ENCODE data around the gene CYP11A1. TPM values are rescaled to one million over a fixed set of nuclear protein-coding genes. Genes with fewer than 3 reads are reported as not detected.
A peak's percentile ranks its signal among the peaks of the same experiment; 100 is the strongest.

Gene CYP11A1
- total and polyA plus RNA-seq, 2 donors (not counting 1 experiment from before 2014, with no cell fraction given) = not detected

DNA sequence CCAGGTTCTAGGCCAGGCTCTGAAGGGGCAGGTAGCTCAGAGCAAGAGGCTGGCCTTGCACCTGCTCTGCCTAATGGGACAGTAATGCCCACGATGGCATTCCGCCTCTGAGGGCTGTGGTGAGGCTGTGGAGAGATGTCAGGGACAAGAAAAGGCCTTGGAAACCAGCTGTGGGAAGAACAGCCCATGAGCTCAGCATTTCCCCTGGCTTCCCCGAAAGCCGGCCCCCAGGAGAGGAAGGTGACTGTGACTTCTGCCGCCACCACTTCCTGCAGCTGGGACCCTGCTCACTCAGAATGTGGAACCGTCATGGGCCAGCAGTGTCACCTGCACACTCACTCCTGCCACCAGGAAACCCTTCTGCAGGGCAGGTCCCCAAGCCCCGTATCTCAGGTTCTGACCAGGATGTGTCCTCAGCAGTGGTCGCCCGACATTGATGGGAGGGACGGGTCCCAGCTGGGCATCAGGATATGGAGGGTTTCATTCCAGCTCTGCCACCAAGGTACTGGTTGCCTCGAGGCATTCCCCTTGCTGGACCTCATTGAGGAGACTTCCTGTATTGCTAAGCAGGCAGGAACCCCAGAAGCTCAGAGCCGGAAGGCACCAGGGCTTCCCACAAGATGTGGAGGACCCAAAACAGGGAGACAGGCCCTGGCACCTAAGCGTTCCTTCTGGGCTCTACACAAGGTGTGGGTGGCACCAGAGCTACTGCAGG, 35.6 kb upstream of the CYP11A1 start:
- ChIA-PET POLR2A (interaction anchor here (0.9 to 8.4 kb wide), 12 partner anchors 9 to 385 kb away, joined by 3 to 64 read pairs (median 5); partner anchors contain the start of genes SEMA7A and UBL7), CTCF (interaction anchor here (0.6 to 9.5 kb wide), 16 partner anchors 9 to 507 kb away, joined by 3 to 153 read pairs (median 4); no protein-coding TSS in a partner anchor)
- Histone ChIP-seq H3K27me3 (replicated peaks in 1 of 4; ENCODE audit: control extremely low read depth in 1 of 4, control insufficient read depth in 3 of 4, insufficient read depth in 4 of 4, low read length in 3 of 4) (no peaks in the 10 kb centered on the region), H3K27ac (ENCODE audit: low read length in 2 of 2) (peak overlapping the region; percentile 76), H4K20me1 (ENCODE audit: control insufficient read depth, insufficient read depth, low read length, poor library complexity, severe bottlenecking) (no peaks in the 10 kb centered on the region), H3K9me3 (ENCODE audit: control extremely low read depth in 1 of 3, control insufficient read depth in 2 of 3, insufficient read depth in 1 of 3, low read length in 2 of 3) (peaks cover 0 to 4% (median 0%) of the 10 kb centered on the region in 3 donors), H3K4me1 (ENCODE audit: control insufficient read depth in 2 of 2, insufficient read depth in 2 of 2, low read length in 2 of 2) (peaks cover 79 to 94% of the 10 kb centered on the region in 2 donors), H2AFZ (ENCODE audit: insufficient read depth, low read depth, low read length, poor library complexity, severe bottlenecking) (no peak overlapping the region), H3K79me2 (ENCODE audit: control insufficient read depth, insufficient read depth, low read length) (peaks cover 10% of the 10 kb centered on the region), H3K9ac (ENCODE audit: low read length) (peak overlapping the region; percentile 49), H3K4me3 (ENCODE audit: control extremely low read depth in 1 of 5, extremely low read depth in 1 of 5, insufficient read depth in 1 of 5, low read depth in 2 of 5, low read length in 4 of 5) (peak overlapping the region in 4 of 5 experiments; percentile 16 to 45 (median 37)), H3K4me2 (replicated peaks; ENCODE audit: low read depth, low read length, poor library complexity, severe bottlenecking) (peak overlapping the region; percentile 80), H3K36me3 (replicated peaks in 1 of 2; ENCODE audit: control extremely low read depth in 1 of 2, control insufficient read depth in 1 of 2, extremely low read depth in 1 of 2, insufficient read depth in 2 of 2, low read length in 1 of 2) (no peaks in the 10 kb centered on the region)
- Mint-ChIP-seq H3K4me1 (peaks cover 91% of the 10 kb centered on the region), H3K27ac (peak overlapping the region; percentile 57), H3K9me3 (ENCODE audit: insufficient read depth) (no peaks in the 10 kb centered on the region), H3K4me3 (peak overlapping the region; percentile 49), H3K27me3 (no peaks in the 10 kb centered on the region)
- intact Hi-C loops (cut with micrococcal nuclease) = loop anchor here (1.0 kb wide), 3 partner anchors 18 to 30 kb away; partner anchors contain the start of gene SEMA7A
- TF ChIP-seq EZH2 (IDR thresholded peaks at IDR 0.05; ENCODE audit: borderline replicate concordance, insufficient read depth, low read depth, low read length, poor library complexity, severe bottlenecking) = no peak
- TF ChIP-seq, protein P1, sequence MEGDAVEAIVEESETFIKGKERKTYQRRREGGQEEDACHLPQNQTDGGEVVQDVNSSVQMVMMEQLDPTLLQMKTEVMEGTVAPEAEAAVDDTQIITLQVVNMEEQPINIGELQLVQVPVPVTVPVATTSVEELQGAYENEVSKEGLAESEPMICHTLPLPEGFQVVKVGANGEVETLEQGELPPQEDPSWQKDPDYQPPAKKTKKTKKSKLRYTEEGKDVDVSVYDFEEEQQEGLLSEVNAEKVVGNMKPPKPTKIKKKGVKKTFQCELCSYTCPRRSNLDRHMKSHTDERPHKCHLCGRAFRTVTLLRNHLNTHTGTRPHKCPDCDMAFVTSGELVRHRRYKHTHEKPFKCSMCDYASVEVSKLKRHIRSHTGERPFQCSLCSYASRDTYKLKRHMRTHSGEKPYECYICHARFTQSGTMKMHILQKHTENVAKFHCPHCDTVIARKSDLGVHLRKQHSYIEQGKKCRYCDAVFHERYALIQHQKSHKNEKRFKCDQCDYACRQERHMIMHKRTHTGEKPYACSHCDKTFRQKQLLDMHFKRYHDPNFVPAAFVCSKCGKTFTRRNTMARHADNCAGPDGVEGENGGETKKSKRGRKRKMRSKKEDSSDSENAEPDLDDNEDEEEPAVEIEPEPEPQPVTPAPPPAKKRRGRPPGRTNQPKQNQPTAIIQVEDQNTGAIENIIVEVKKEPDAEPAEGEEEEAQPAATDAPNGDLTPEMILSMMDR (IDR thresholded peaks at IDR 0.05) = no peak
- peak; percentile 76 for ATAC-seq (ENCODE audit: low read depth)
- WGBS (ENCODE audit: insufficient coverage) = under 1% methylated on average over 13 of the region's 13 CpGs
- DNase-seq = peak; percentile 90

Measured in B cell (primary cell).